GM21360 (cell line): ENCODE measurements around the gene NUP62.
"Not testable (repeated sequence)": the region's sequence is repeated elsewhere in the genome, so short reads cannot be mapped to it uniquely, and the experiment has no call there.

ENCODE experiments used
- ATAC-seq: cut with Tn5 transposase; IDR thresholded peaks from one replicate; pipeline ENCODE4 v1.9.1; 2021; ENCODE audit warnings: mild to moderate bottlenecking, moderate library complexity; ENCODE audit not compliant: unreplicated experiment

The NUP62 gene

DNA sequence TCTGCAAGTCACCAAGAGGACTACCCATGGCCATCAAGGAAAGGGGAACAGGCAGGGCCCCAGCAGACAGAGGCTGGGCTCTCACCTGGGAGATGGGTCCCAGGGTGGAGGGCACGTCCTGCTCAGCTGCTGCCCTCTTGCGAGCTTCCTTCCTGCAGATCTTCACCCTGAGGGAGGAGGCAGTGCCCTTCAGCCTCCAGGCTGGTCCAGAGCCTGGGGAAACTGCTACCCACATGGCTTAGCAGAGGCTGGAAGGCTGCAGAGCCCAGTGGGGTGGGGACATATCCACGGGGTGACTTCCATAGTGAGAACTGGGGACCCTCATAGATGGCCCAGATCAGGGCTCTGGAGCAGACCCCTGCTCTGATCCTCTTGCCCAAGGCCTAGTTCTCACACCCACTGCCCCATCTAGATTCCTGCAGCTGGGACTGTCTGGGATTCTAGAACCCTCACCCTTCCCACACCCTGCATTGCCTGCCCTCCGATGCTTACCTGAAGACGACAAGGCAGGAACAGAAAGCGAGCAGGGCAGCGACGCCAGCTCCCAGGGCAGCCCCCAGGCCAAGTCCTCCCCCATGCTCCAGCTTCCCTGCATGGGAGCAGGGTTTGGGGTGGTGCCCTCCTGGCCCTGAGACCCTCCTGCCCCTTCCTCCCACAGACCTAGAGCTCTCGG lies 22.6 kb upstream of the NUP62 start:
- ATAC-seq, result no peak

GRCh38 chr19:49950956-49951526 lies 21.7 kb upstream of the NUP62 start:
- ATAC-seq, result no peak

DNA sequence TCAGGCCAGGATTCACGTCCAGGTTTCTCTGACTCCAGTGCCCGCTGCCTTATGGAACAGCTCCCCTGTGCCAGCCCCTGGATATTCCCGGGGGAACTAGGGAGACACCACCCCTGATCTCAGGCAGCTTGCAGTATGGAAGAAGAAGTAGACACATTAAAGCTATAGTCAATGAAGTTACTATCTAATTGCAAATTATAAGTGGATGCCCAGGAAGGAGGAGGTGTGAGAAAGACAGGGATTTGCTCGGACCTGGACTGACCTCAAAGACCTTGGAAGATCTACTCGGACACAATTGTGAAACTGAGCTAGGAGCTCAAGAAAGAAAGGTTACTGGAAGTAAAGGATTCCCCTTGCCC lies 21.3 kb upstream of the NUP62 start:
- no peak for ATAC-seq

DNA sequence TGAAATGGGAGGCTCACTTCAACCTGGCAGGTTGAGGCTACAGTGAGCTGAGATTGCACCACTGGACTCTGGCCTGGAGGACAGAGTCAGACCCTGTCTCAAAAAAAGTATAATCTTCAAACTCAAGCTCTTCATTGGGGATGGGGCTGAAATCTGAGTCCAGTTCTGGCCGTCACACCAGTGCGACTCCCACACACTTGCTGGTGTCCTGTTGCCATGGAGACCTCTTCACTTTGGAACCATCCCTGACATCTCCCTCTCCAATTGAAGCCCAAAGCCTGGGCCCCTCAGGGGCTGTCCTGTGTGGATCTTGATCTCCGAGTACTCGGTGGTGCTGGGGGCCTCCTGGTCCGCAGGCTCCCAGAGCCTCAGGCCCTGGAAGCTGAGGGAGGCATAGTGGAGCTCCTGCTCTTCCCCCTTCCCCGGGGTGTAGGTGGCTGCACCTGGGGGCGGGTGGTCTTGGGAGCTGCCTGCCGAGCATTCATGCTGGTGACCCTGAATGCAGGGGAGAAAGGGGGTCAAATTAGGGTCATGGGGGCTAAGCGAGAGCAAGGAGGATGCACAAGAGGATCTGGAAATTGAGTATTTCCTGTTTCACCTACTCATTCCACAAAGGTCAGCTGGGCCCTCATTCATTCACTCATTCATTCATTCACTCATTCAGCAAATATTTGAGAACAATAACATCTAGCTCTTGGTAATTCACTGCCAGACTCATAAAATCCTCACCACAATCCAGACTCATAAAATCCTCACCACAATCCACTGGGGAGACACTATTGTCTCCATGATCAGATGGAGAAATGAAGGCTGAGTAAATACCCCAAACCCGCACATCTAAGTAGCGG lies 20.7 kb upstream of the NUP62 start:
- no peak for ATAC-seq

- no peak for ATAC-seq
Measured at GRCh38 chr19:49946415-49946814, 17.1 kb upstream of the NUP62 start.

DNA sequence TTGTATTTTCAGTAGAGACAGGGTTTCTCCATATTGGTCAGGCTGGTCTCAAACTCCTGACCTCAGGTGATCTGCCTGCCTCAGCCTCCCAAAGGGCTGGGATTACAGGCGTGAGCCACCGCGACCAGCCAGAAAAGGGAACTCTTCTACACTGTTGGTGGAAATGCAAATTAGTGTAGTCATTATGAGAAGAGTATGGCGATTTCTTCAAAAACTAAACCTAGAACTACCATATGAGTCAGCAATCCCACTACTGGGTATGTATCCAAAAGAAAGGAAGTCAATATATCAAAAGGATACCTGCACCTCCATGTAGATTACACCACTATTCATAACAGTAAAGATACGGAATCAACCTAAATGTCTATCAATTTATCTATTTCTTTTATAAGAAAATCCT lies 15.3 kb upstream of the NUP62 start:
- not testable (repeated sequence) for ATAC-seq

DNA sequence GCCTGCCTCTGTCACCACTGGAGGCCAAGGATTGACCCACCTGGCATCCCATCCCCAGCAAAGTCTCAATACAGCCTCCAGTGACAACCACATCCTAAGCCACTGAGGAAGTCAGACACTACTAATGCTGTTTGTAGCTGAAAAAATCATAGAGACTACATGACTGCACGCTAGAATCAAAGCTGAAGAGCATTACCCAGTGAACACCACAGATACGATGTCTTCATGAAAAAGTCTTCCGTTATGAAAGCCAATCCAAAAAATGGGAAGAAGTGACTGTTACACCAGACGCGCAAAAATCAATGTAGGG lies 11.1 kb upstream of the NUP62 start:
- ATAC-seq, result no peak

GRCh38 chr19:49939721-49940481 lies 10.6 kb upstream of the NUP62 start:
- no peak for ATAC-seq

DNA sequence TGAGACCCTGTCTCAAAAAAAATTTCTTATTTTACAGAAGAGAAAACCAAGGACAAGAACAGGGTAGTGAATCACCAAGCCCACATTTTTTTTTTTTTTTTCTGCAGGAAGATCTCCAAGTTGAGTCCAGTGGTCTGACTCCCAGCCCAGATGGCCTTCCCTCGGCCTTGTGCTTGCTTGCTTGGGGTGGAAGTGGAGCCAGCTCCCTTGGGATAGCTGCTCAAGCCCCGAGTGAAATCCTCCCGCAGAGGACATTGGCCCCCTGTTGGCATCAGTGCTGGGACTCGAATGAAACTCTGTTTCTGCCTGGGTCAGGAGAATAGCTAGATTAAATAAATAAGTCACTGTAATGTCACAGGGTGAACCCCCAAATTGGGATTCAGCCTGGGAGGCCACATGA lies 9.4 kb upstream of the NUP62 start:
- no peak for ATAC-seq

GRCh38 chr19:49937750-49938381 lies 8.6 kb upstream of the NUP62 start:
- no peak for ATAC-seq

- ATAC-seq, result no peak
Measured at GRCh38 chr19:49936549-49936948, 7.2 kb upstream of the NUP62 start.

DNA sequence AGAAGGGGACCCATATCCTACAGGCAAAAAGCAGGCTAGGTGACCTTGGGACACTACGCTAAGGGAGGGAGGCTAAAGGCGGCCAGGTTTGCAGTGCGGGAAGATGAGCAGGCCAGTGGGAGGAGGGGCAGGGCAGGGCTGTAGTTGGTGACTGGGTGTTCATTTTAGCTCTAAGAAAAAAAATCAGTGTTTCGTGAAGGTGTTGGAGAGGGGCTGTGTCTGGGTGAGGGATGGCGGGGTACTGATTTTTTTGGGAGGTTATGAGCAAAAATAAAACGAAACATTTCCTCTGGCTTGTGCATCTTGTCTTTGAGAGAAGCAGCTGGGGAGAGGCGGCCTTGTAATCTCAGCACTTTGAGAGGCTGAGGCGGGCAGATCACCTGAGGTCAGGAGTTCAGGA lies 4.3 kb upstream of the NUP62 start:
- no peak for ATAC-seq

- no peak for ATAC-seq
Measured at GRCh38 chr19:49932731-49933131, 3.4 kb upstream of the NUP62 start.

DNA sequence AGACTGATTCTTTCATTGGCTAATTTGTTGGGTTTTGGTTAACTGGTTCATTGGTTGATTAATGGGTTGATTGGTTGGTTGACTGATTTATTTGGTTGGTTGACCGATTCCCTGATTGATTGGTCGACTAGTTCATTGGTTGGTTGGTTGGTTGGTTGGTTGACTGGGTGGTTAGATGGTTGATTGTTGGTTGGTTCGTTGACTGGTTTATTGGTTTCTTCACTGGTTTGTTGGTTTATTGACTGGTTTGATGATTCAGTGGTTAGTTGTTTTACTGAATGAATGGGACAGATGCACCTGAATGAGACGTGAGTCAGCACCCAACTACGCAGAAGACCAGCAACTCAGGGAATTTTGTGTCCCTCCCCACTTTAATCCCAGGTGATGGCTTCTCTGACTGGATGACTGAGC lies 2.7 kb upstream of the NUP62 start:
- no peak for ATAC-seq

DNA sequence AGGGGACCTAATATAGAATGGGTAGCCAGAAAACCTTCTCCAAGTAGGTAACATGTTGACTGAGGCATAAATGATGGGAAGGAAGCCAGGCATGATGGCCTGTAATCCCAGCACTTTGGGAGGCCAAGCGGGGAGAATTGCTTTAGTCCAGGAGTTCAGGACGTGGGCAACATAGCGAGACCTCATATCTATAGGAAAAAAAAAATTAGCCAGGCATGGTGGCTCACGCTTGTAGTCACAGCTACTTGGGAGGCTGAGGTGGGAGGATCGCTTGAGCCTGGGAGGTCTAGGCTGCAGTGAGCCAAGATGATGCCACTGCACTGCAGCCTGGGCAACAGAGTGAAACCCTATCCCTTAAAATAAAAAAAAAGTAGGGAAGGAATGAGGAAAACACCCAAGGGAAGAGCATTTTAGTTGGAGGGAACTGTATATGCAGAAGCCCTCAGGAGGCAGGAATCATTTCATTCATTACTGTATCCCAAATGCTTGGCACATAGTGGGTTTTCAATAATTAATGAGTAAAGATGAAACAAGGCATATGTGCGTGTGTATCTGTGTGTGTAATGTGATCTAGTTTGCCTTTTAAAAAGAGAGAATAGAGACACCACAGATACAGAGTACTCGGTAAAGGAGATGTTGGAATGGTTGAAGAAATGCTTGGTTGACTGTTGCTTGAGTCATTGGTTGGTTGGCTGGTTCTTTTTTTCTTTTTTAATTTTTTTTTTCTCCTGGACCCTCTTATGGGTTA lies 2.2 kb upstream of the NUP62 start:
- ATAC-seq, result no peak

DNA sequence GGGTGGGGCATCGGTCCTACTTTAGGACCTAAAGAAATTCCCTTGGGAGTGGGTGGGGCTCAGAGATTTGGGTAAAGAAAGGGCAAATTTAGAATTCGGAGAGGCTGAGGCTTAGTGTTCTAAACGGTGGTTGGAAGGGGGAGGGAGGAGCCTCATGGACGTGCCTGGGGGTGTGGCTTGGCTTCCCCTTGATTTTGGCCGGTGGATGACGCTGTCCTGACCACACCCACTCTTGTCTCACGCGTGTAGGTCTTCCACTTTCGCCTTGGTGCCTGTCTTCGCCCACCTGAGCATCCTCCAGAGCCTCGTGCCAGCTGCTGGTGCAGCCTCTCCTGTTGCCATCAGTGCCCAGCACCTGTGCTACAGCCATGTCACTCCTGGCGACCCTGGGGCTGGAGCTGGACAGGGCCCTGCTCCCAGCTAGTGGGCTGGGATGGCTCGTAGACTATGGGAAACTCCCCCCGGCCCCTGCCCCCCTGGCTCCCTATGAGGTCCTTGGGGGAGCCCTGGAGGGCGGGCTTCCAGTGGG lies 1.2 kb upstream of the NUP62 start:
- ATAC-seq, result no peak

GRCh38 chr19:49929611-49930482 lies 543 bp upstream of the NUP62 start:
- ATAC-seq, result peak; percentile 66

DNA sequence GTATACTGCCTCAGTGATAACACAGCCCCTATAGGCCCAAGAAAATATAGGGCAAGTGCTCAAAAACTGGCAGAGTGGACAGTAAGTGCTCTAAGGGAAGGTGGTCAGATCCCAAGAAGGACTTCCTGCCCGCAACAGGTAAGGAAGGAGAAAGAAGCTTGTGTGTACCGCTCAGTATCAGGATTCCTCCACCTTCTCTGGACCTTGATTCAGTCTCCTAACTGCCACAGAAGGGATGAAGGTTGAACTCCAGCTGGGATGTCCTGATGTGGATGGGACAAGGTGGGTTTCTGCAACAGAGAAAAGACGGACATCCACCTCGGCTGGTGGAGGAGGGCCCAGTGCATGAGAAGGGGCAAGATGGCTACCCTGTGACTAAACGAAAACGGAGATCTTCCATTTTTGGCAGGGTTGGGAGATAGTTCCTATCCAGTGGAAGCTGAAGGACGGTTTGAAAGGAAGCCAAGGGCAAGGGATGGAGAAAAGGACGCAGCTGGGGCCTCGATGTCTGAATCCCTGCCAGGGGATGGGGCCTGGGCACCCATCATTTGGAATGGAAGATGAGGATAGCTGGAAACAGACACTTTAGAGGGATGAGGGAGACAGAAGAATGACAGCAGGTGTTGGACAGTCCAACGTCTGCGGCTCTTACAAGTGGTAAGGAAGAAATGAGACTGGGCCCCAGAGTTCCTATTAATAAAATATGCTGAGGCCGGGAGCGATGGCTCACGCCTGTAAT lies 1.6 kb downstream of the NUP62 start:
- ATAC-seq, result no peak

GRCh38 chr19:49926515-49926914 lies 2.8 kb downstream of the NUP62 start:
- no peak for ATAC-seq
